Measurements from ENCODE around the gene GPC6.

The GPC6 gene

GRCh38 chr13:94143624-94144350, 917.2 kb downstream of the GPC6 start:
- no peak for DNase-seq

GRCh38 chr13:94145966-94146365, 919.4 kb downstream of the GPC6 start:
- DNase-seq = no peak

GRCh38 chr13:94153586-94153985, 927.0 kb downstream of the GPC6 start:
- no peak for DNase-seq

DNA sequence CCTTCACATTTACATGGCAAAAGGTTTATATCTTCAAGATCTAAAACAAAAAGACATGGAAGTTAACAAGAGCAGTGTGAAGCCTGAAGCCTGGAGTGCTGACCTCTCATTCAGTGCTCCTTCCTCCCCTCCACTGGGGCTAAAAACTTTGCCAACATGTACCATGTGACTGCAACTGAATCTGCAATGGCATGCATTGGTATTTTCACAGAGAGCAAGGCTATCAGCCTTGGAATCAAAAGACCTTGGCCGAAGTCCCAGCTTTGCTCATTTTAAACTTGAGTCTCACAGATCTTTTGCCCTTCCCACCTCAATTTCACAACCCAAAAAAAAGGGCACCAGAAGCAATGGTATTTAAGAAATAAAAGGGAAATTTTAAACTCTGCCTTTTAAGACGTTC, 927.8 kb downstream of the GPC6 start:
- no peak for DNase-seq

DNA sequence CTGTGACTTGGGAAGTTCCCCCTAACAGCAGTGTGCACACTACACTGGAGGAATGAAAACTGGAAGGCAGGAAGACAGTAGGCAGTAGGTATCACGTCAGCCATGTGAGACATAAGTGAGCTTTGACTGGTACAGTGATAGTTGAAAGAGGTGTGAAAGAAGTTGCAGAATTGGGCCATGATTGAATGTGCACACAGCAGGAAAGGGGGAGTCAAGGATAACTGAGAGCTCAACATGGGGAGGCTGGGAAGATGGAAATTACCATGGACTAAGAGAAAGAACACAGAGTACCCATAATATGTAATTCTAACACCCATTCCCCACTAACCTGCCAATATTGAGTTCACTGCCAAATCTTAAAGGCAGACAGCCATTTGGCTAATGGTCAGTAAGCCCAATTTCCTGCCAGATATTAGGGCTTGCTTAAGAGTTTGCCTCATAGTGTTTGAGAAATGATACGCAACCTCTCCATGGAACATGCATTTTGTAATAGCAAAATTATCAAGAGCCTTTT, 931.2 kb downstream of the GPC6 start:
- DNase-seq = no peak

DNA sequence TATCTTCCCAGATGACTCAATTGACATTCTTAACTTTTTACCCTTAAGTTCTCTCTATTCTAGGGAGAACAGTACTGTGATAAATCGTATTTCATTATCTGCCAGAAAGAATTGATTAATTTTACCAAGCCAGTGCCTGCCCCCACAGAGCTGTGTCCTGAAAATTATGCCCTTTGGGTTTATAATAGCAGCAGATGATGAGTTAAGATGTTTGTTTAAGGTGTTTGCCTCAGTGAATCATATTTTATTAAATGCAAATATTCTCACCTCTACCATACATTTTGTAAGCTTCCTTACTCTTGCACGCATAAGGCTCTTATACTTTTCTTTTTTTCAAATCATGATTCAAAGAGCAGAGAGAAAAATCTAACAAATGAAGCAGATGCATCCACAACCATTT, 934.3 kb downstream of the GPC6 start:
- no peak for DNase-seq

DNA sequence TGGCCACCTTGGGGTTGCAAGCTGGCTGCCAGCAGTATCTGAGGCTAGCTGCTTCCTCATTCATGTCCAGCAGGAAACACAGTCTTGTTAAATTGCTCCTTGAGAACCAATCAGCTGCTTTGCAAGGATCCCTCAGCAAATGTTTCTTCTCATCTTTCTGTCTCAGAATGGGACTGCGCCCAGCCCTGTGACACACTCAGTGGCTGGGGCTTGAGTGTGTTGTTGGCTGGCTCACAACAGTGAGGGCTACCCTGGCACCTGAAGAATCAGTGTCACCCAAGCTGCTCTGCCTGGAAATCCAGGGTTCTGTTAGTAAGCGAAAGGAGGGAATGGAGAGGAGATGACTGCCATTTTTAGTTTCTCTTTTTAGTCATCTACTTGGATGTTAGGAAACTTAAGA, 935.7 kb downstream of the GPC6 start:
- no peak for DNase-seq

GRCh38 chr13:94163535-94163934, 936.9 kb downstream of the GPC6 start:
- no peak for DNase-seq

GRCh38 chr13:94168783-94169453, 942.3 kb downstream of the GPC6 start:
- DNase-seq = no peak

DNA sequence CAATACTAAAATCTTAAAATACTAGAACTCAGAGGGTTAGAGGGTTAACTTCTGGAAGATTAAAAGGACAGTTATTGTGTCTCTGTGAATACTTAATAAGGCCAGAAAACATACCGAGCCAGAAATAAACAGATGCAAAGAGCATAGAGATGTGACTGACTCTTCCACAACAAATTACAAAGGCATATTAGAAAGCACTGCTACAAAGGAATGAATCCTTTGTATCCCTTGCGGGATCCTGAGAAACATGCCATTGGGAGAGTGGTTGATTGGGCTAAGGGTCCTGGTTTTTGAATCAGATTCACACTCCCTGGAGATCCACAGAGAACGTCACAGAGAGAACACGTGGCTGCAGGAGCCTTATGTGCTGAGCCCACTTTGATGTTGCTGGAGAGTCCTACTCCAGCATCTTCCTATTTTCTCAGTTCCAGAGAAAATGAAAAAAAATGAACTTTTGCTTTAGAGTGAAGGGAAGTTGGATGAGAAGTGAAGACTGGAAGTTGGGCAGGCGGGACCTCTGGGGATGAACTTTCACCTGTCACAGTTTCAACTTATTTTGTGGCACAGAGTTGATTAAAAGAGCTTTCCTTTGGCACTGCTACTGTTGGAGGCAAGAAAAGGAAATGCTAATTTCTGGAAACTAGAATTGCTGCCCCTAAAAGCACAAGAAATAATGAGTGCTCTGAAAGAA, 943.0 kb downstream of the GPC6 start:
- DNase-seq = no peak

GRCh38 chr13:94170145-94170571, 943.6 kb downstream of the GPC6 start:
- DNase-seq = no peak

- DNase-seq = no peak
Measured at GRCh38 chr13:94172416-94172815, 945.8 kb downstream of the GPC6 start.

DNA sequence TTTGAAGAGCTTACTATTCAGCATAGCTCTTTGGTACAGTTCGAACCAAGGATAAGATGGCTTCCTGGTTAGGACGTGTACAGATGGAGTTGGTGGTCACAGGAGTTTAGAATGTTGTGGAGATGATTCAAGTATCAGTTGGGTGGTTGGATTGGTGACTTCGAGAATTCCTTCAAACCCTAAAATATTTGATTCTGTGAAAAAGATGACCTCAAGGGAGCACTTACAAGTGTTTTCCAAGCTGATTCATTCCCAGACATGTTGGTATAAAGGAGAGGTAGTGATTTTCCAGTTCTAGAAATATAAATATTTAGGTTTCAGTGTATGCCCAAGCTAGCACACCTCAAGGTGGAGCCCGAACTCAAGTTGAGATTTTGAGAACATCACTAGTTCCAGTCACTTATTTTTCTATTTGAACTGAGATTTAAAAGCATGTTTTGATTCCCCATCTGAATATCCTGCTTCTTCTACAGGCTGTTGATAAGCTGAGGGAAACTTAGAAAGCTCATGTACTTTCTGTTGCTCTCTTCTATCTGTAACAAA, 946.8 kb downstream of the GPC6 start:
- DNase-seq = no peak

DNA sequence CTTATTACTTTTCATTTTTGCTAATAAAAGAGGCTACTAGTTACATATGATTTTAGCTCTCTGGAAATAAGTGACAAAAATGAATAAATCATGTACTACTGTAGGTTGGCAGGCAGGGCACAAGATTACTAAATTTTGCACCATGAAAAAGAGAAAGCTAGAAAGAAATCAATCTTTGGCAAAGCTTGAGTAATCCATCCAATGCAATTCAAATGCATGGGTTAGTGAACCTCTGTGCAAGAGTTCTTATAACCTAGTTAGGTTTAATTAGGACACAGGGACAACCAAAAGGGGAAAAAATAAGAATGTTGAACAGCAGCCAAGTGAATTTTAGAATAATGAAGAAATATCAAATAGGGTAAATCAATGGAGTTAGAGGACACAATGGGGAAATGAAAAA, 947.4 kb downstream of the GPC6 start:
- no peak for DNase-seq

GRCh38 chr13:94175076-94175475, 948.5 kb downstream of the GPC6 start:
- DNase-seq = no peak

DNA sequence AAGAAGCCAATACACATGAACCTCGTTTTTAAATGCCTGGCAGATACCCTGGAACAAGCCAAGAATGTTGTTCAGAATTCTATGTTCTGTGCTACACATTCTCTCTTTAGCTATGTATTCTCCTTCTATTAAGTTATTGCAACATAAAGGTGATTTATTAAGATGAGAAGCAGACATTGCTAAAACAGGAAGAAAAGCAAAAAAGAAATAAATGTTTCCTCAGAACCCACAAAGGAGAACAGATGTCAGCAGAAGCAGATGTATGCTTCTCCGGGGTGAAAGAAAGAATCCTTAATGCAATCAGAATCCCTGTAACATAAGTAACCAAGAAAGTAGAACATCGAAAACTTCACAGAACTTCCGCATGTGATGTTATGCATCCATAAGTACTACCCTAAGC, 950.0 kb downstream of the GPC6 start:
- no peak for DNase-seq

DNA sequence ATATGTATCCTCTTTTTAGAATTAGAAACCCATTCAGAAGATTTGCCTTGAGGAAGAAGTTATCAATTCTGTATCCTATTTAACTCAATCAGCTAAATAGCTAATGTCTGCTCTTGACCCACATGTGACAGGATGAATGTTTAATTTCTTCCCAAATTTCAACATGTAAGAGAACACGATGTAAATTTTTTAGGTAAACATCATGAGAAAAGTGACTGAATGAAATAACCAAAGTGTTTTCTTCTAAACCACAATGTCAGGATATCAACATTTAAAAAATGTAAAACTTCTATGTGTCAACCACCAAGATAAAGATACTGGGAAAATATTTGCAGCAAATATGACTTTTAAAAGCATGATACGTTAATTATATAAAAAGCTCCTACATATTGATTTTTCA, 950.4 kb downstream of the GPC6 start:
- DNase-seq = no peak

GRCh38 chr13:94178625-94179244, 952.1 kb downstream of the GPC6 start:
- no peak for DNase-seq

DNA sequence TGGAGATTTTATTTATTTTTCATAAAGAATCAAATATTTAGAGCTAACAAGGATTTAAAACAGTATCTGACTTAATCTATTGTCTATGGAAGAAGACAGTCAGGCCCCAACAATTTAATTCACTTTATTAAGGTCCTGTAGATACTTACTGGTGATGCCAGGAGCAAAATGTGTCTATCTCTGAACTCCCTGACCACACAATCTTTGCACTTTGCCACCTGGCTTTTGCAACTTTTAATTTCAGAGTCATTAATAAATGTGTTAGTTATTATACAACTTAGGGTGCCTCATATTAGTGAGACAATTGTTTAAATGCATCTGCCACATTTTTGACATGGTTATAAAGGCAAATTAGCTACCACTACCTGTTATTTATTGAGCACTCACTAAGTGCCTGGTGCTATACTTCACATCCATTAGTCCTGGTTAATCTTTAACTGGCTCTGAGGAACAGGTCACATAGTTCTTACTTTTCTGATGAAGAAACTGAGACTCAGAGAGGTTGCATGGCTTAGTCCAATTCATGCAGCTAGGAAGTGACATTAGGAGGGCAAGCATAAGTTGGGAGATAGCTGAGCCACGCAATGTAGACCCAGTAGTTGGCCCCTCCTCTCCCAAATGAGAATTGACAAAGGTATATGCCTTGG, 955.0 kb downstream of the GPC6 start:
- no peak for DNase-seq

GRCh38 chr13:94182185-94182761, 955.7 kb downstream of the GPC6 start:
- DNase-seq = no peak

GRCh38 chr13:94186470-94186869, 959.9 kb downstream of the GPC6 start:
- DNase-seq = no peak

DNA sequence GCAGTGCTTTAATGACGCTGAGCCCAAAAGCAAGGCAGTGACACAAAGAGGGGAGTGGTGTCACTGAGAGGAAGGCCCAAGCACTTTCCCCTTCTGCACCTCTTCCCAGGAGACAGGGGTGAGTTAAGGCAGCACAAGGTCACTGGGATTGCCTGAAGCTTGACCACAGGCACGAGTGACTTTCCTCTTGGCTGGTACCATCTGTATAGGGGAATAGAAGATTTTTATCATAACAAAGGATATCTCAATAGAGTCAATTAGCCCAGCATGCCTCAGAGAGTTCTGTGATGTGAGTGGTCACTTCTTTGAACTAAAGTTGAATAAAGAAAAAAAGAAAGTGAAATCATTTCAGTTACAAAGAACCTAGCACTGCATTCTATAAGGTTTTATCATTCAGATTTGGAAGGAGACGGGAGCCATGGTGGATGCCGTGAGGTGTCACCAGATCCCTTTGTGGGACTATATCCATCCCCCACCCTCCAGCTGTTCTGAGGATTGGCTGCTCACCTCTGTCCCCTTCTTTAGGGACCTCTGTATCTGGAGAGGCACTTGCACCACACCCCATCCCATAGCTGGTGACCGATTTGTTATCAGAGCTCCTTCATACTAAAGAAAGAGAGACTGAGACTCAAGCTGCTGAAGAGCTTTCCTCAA, 961.7 kb downstream of the GPC6 start:
- no peak for DNase-seq
